CD14-positive monocyte (primary cell): ENCODE results near the gene CAST. TPM values are rescaled to one million over a fixed set of nuclear protein-coding genes. Genes with fewer than 3 reads are reported as not detected.
"Not testable (repeated sequence)": the region's sequence is repeated elsewhere in the genome, so short reads cannot be mapped to it uniquely, and the experiment has no call there.

ENCODE experiments used
- DNase-seq, 3 donors: peaks; one replicate each; pipeline ENCODE4 v3.0.0-alpha.2; 2011 to 2022
- H2AFZ ChIP-seq: 2 replicates; pipeline ENCODE4 v1.6.0; 2012; ENCODE audit warnings: mild to moderate bottlenecking, low read depth, low read length, inconsistent platforms; ENCODE audit not compliant: insufficient read depth, poor library complexity, severe bottlenecking
- H3K27ac ChIP-seq, 2 donors: 1 replicate in 1 of 2; 2 replicates in 1 of 2; pipeline ENCODE4 v1.5.1; 2012 to 2013; ENCODE audit warnings: low read length in 2 of 2, control low read depth in 1 of 2, inconsistent platforms in 1 of 2, low read depth in 1 of 2, mild to moderate bottlenecking in 1 of 2
- H3K27me3 ChIP-seq, 2 donors: one replicate each; pipeline versions ENCODE4 v1.6.0 to v1.6.1; 2011 to 2013; ENCODE audit warnings: low read length in 2 of 2; ENCODE audit not compliant: control insufficient read depth in 2 of 2, insufficient read depth in 2 of 2
- H3K36me3 ChIP-seq, 2 donors: replicated peaks in 1 of 2; 1 replicate in 1 of 2; 2 replicates in 1 of 2; pipeline versions ENCODE4 v1.5.1 to v1.6.1; 2012 to 2013; ENCODE audit warnings: low read length in 2 of 2, control low read depth in 1 of 2, inconsistent platforms in 1 of 2, mild to moderate bottlenecking in 1 of 2; ENCODE audit not compliant: insufficient read depth in 2 of 2, control insufficient read depth in 1 of 2
- H3K4me1 ChIP-seq, 2 donors: 1 replicate in 1 of 2; 2 replicates in 1 of 2; pipeline versions ENCODE4 v1.5.1 to v1.6.1; 2012 to 2013; ENCODE audit warnings: low read length in 2 of 2, control low read depth in 1 of 2, inconsistent platforms in 1 of 2, mild to moderate bottlenecking in 1 of 2, moderate library complexity in 1 of 2; ENCODE audit not compliant: insufficient read depth in 2 of 2, control insufficient read depth in 1 of 2
- H3K4me2 ChIP-seq: replicated peaks from 2 replicates; pipeline ENCODE3; 2012; ENCODE audit warnings: low read length, moderate library complexity, mild to moderate bottlenecking; ENCODE audit not compliant: poor library complexity, severe bottlenecking; ENCODE audit errors: extremely low read depth
- H3K4me3 ChIP-seq, 3 experiments: fragments of 200-600 bp in 1 of 3; sonication (generic) in 1 of 3; replicated peaks in 1 of 3; 1 replicate in 2 of 3; 2 replicates in 1 of 3; pipeline ENCODE4 v1.5.1; 2011 to 2013; ENCODE audit warnings: low read length in 3 of 3, mild to moderate bottlenecking in 3 of 3, control low read depth in 2 of 3, low read depth in 2 of 3, inconsistent platforms in 1 of 3, moderate library complexity in 1 of 3
- H3K79me2 ChIP-seq: 2 replicates; pipeline ENCODE4 v1.6.0; 2012; ENCODE audit warnings: mild to moderate bottlenecking, control low read depth, inconsistent platforms, low read length, moderate library complexity; ENCODE audit not compliant: insufficient read depth
- H3K9ac ChIP-seq: 2 replicates; pipeline ENCODE4 v1.6.0; 2017; ENCODE audit warnings: low read length, mild to moderate bottlenecking; ENCODE audit not compliant: insufficient read depth, poor library complexity, severe bottlenecking
- H3K9me3 ChIP-seq, 2 donors: replicated peaks in 1 of 2; 1 replicate in 1 of 2; 2 replicates in 1 of 2; pipeline versions ENCODE4 v1.5.1 to v1.6.1; 2012 to 2013; ENCODE audit warnings: low read length in 2 of 2, control low read depth in 1 of 2; ENCODE audit not compliant: control insufficient read depth in 1 of 2, insufficient read depth in 1 of 2
- H4K20me1 ChIP-seq: 2 replicates; pipeline ENCODE4 v1.6.0; 2012; ENCODE audit warnings: mild to moderate bottlenecking, low read length, control low read depth, moderate library complexity; ENCODE audit not compliant: insufficient read depth
- H3K27ac Mint-ChIP-seq, 7 donors: one replicate each; pipeline ENCODE4 v1.8.0; 2020; ENCODE audit warnings: mild to moderate bottlenecking in 7 of 7, mixed read lengths in 7 of 7, moderate library complexity in 6 of 7, inconsistent platforms in 2 of 7
- H3K27me3 Mint-ChIP-seq, 3 donors: one replicate each; pipeline ENCODE4 v1.8.0; 2021 to 2022; ENCODE audit warnings: low read depth in 3 of 3, mild to moderate bottlenecking in 3 of 3, mixed read lengths in 3 of 3, moderate library complexity in 3 of 3, inconsistent platforms in 1 of 3
- H3K36me3 Mint-ChIP-seq, 2 donors: one replicate each; pipeline ENCODE4 v1.8.0; 2020; ENCODE audit warnings: mixed read lengths in 2 of 2, inconsistent platforms in 1 of 2, mild to moderate bottlenecking in 1 of 2
- H3K4me1 Mint-ChIP-seq: one replicate; pipeline ENCODE4 v1.8.0; 2020; ENCODE audit warnings: mild to moderate bottlenecking, mixed read lengths
- H3K4me3 Mint-ChIP-seq, 2 donors: one replicate each; pipeline ENCODE4 v1.8.0; 2020; ENCODE audit warnings: mild to moderate bottlenecking in 2 of 2, mixed read lengths in 2 of 2, moderate library complexity in 1 of 2
- H3K9me3 Mint-ChIP-seq, 7 donors: one replicate each; pipeline ENCODE4 v1.8.0; 2020 to 2022; ENCODE audit warnings: mixed read lengths in 7 of 7, mild to moderate bottlenecking in 6 of 7, moderate library complexity in 6 of 7, inconsistent platforms in 2 of 7
- WGBS: methylation state at CpG from one replicate; pipeline ENCODE4 v1.1.5; 2013; ENCODE audit warnings: missing lambda C conversion rate; ENCODE audit not compliant: insufficient coverage; 5-methylcytosine and 5-hydroxymethylcytosine counted together
- intact Hi-C, 2 donors: fragments of 100-400 bp; cut with micrococcal nuclease; formaldehyde crosslinking; loops; one replicate each; pipeline versions ENCODE4 v1.15.0 to v1.15.1; 2023
- polyA plus RNA-seq, 3 donors: library from polyadenylated mRNA; depleted of rRNA in 1 of 3; unstranded in 2 of 3; stranded (reverse) in 1 of 3; fragments of 300-500 nt in 2 of 3; fragments of >200 nt in 1 of 3; fragmentation: Illumina TruSeq in 2 of 3; gene quantifications; 1 replicate in 2 of 3; 2 replicates in 1 of 3; pipeline ENCODE4 v1.2.3, GENCODE V29; 2012 to 2021
- TF ChIP-seq, protein P1 (sequence below): fragments of 200-600 bp; IDR thresholded peaks from one replicate; pipeline ENCODE4 v1.8.0; 2022; ENCODE audit warnings: antibody characterized with exemption, mild to moderate bottlenecking

Gene CAST
- polyA plus RNA-seq, 3 donors, result 49.6 to 125 (median 76.8) TPM

GRCh38 chr5:96743805-96744204, 81.6 kb downstream of the CAST start:
- TF ChIP-seq, protein P1, sequence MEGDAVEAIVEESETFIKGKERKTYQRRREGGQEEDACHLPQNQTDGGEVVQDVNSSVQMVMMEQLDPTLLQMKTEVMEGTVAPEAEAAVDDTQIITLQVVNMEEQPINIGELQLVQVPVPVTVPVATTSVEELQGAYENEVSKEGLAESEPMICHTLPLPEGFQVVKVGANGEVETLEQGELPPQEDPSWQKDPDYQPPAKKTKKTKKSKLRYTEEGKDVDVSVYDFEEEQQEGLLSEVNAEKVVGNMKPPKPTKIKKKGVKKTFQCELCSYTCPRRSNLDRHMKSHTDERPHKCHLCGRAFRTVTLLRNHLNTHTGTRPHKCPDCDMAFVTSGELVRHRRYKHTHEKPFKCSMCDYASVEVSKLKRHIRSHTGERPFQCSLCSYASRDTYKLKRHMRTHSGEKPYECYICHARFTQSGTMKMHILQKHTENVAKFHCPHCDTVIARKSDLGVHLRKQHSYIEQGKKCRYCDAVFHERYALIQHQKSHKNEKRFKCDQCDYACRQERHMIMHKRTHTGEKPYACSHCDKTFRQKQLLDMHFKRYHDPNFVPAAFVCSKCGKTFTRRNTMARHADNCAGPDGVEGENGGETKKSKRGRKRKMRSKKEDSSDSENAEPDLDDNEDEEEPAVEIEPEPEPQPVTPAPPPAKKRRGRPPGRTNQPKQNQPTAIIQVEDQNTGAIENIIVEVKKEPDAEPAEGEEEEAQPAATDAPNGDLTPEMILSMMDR, result no peak
- H3K27me3 ChIP-seq, result no peaks in the 10 kb centered on the region
- peaks cover 16% of the 10 kb centered on the region in 2 donors for H3K4me1 ChIP-seq
- peak overlapping the region; percentile 0 to 52 for H3K27ac ChIP-seq
- intact Hi-C loops, result no loop called here
- no peak overlapping the region for H3K4me3 Mint-ChIP-seq
- H3K4me1 Mint-ChIP-seq, result peaks cover 18% of the 10 kb centered on the region
- peak in 1 of 3 donors; percentile 9 for DNase-seq
- peaks cover 93 to 95% of the 10 kb centered on the region in 2 donors for H3K36me3 Mint-ChIP-seq
- peak overlapping the region; percentile 69 to 92 (median 85) for H3K27ac Mint-ChIP-seq
- no peak overlapping the region for H3K9ac ChIP-seq
- WGBS, result no CpG with 5 or more reads among the region's 4 CpGs
- H3K79me2 ChIP-seq, result no peaks in the 10 kb centered on the region
- no peak overlapping the region for H3K4me2 ChIP-seq
- no peaks in the 10 kb centered on the region for H3K27me3 Mint-ChIP-seq
- H2AFZ ChIP-seq, result no peak overlapping the region
- H3K9me3 Mint-ChIP-seq, result no peaks in the 10 kb centered on the region
- no peak overlapping the region for H3K4me3 ChIP-seq
- peaks cover 99 to 100% of the 10 kb centered on the region in 2 donors for H3K36me3 ChIP-seq
- H4K20me1 ChIP-seq, result peaks cover 65% of the 10 kb centered on the region
- no peaks in the 10 kb centered on the region for H3K9me3 ChIP-seq

DNA sequence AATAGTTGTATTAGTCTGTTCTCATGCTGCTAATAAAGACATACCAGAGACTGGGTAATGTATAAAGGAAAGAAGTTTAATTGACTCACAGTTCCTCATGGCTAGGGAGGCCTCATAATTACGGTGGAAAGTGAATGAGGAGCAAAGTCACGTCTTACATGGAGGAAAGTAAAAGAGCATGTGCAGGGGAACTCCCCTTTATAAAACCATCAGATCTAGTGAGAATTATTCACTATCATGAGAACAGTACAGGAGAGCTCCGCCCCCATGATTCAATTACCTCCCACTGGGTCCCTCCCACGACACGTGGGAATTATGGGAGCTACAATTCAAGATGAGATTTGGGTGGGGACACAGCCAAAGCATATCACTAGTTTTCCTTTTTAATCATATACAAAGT, 82.0 kb downstream of the CAST start:
- no CpG with 5 or more reads among the region's 5 CpGs for WGBS
- peaks cover 93 to 95% of the 10 kb centered on the region in 2 donors for H3K36me3 Mint-ChIP-seq
- DNase-seq, result peak in 1 of 3 donors; percentile 7
- H2AFZ ChIP-seq, intact Hi-C loops, H3K9me3 Mint-ChIP-seq, H3K4me3 Mint-ChIP-seq, H3K9me3 ChIP-seq, H3K4me3 ChIP-seq, H3K79me2 ChIP-seq, H3K4me2 ChIP-seq, H3K9ac ChIP-seq, H3K27me3 ChIP-seq, H3K27me3 Mint-ChIP-seq: not testable (repeated sequence)
- peaks cover 18% of the 10 kb centered on the region for H3K4me1 Mint-ChIP-seq
- Histone ChIP-seq H3K4me1 (peaks cover 16% of the 10 kb centered on the region in 2 donors), H3K36me3 (peaks cover 99 to 100% of the 10 kb centered on the region in 2 donors), H4K20me1 (peaks cover 64% of the 10 kb centered on the region), H3K27ac (peak overlapping the region in 1 of 2 donors; percentile 52)
- H3K27ac Mint-ChIP-seq, result peak overlapping the region in 3 of 7 donors; percentile 69 to 92 (median 91)
